Measurements from ENCODE around the gene ACAD10. TPM values are rescaled to one million over a fixed set of nuclear protein-coding genes. Genes with fewer than 3 reads are reported as not detected.

Gene ACAD10
- total RNA-seq, 1 donor from 2014 or later = 1.9 TPM

DNA sequence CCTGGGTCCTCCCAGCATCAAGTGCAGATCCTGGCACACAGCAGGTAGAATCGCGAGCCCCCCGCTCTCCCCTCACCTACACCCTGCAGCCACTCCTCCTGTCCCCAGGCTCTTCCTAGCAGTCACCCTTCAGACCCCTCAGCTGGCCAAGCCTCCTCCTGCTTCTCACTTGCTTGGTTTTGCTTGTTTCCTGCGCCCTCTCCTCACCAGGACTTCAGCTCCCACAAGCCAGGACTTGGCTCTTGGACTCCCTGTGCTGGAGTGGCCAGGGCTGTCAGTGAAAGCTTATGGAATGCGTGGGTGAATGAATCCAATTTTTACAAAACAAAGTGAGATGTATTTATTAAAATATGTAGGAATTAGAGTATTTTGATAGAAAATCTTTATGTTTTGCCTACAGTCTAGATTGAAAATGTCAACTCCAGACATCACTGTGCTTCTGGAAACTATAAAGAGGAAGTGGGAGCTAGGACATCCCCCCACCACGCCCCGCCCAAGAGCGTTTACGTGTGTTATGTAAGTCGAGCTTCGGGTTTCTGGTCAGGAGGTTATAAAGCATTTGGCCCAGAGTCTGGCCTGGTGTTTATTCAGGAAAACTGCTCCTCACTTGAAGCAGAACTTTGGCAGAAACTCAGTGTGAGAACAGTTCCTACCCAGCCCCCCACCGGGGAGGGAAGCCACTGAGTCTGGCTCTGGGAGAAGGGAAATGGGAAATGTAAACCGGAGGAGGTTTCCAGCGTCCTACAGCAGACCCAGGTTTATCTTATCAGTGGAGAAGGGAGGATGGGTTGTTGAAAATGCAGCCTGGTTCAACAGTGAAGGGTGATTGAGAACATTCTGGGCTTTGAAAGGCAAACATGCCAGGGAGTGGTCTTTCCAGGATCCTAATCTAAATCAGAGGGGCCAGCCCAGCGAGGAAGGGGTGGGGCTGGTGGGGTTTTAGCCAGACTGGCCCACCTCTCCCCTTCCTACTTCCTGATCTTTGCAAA is 89.6 kb downstream of the ACAD10 start:
- DNase-seq (ENCODE audit: low spot score) = peak; percentile 98

DNA sequence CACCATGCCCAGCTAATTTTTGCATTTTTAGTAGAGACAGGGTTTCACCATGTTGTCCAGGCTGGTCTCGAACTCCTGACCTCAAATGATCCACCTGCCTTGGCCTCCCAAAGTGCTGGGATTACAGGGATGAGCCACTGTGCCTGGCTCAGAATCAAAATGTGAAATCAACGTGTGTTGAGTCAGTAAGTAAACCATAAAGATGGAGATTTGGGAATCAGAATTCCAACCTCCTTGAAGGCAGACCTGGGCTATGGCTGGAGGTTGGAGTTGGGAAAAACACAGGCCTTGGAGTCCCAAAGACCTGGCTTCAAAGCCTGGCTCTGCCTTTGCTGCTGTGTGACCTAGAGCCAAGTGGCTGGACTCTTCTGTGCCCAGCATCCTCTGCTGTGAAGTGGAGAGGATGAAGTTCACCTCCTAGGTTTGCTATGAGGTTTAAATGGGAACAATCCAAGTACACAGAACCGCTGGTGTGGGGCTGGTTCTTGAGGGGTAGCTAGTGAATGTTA is 91.0 kb downstream of the ACAD10 start:
- DNase-seq (ENCODE audit: low spot score) = no peak

DNA sequence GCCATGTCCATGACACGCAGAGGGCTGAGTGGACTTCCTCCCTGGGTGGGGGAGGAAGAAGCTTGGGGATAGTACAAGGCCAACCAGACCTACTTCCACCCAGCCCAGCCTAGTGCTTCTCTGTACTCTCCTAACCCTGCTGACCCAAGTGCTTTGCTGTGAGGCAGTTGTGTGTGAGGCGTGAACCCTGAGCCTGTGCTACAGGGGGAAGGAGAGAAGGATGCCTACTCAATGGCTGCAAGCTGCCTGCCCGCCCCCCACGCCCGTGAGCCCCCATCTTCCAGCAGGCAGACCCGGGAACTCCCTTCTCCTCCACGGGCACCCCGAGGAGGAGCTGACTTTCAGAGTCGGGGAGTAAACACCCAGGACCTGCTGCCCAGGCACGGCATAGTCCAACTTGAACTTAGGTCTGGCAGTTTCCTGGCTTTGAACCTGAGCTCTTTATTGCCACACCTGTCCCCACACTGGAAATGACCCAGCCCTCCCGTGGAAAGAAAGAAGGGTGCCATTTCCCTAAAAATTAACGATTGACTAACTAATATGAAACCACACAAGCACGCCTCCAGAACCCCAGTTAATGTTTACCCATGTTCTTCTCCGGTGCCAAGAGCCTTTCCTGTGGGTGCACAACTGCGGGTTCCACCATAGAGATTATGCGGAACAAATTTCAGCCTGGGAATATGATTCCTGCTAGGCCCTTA is 91.6 kb downstream of the ACAD10 start:
- no peak for DNase-seq (ENCODE audit: low spot score)

DNA sequence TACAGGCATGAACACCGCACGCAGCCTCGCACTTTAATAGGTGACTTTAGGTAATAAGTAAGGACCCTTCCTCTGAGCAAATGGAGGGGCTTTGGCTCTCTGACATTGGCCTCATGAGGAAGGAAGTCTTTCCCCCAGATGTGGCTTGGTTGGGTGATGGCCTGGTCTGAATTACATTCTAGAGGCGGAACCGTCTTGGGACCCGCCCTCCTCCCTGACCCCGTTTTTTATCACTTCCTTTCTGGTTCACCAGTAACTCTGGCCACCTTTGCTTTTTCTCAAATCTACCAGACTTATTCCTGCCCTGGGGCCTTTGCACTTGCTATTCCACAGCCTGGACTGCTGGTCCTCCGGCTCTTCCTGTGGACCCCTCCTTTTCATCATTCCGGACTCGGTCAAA is 94.3 kb downstream of the ACAD10 start:
- no peak for DNase-seq (ENCODE audit: low spot score)

DNA sequence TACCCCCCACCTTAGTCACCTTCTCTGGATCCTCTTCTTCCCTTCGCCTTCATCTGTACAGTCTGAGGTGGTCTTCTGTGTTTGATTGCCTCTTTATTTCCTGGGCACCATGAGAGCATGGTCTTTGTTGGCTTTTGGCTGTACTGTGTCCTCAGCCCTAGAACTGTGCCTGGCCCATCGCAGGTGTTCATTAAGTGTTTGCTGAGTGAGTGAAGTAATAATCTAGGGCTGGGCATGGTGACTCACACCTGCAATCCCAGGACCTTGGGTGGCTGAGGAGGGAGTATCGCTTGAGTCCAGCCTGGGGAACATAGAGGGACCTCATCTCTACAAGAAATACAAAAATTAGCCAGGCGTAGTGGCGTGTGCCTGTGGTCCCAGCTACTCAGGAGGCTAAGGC is 94.8 kb downstream of the ACAD10 start:
- DNase-seq (ENCODE audit: low spot score) = no peak

DNA sequence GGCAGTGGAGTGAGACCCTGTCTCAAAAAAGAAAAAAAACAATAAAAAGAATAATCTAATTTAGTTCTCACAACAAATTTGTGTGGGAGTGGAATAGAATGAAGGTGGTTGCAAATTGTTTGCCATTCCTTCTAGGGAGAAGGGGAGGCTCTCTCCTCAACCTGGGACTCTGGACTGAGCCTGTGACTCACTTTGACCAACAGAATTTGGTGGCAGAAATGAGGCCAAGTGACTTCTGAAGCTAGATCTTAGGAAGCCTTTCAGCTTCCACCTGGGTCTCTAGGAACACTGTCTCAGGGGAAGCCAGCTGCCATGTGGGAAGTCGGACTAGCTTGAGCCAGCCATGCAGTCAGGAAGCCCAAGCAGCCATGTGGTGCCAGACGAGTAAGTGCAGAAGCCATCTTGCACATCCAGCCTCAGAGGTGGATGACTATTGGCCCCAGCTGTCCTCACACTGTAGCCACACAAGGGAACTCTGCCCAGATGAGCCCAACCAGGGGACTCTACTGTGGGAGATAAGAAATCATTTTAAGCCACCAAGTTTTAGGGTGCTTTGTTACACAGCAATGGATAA is 95.3 kb downstream of the ACAD10 start:
- no peak for DNase-seq (ENCODE audit: low spot score)

DNA sequence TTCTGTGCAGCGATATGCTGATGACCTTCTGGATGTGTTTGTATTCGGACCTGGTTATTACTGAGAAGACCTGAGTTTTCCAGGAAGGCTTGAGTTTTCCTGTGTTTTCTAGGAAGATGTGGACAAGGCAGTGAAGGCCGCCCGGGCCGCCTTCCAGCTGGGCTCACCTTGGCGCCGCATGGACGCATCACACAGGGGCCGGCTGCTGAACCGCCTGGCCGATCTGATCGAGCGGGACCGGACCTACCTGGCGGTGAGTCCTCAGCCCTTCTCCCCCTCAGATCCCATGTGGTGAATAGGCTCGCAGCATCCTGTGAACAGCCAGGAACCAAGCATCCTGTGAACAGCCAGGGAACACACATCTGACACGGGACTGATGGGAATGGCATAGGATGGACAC is 97.2 kb downstream of the ACAD10 start:
- DNase-seq (ENCODE audit: low spot score) = no peak

DNA sequence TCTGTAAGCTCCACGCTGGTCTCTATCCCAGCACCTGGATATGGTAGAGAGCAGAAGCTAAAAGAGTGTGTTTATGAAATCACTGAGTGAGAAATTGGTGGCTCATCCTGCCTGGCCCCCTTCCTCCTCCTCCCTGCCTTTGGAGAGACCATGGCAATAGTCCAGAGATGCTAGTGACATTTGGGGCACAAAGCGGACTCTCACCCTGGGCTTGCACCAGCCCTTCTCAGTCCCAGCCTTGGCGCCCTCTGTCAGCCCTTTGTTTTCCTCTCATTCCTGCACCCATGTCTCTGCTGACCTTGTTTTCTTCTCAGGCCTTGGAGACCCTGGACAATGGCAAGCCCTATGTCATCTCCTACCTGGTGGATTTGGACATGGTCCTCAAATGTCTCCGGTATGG is 99.1 kb downstream of the ACAD10 start:
- no peak for DNase-seq (ENCODE audit: low spot score)

DNA sequence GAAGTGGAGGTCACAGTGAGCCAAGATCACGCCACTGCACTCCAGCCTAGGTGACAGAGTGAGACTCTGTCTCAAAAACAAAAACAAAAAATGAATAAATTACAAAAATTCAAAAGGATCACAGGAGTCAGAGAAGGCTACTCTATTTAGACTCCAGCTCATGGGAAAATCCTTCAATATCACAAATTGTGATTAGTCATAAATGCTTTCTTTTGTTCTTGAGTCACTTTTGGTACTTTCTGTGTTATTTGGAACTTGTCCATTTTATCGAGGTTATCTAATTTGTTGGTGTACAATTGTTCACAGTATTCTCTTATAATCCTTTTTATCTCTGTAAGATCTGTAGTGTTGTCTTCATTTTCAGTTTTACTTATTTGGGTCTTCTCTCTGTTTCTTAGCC is 99.8 kb downstream of the ACAD10 start:
- no peak for DNase-seq (ENCODE audit: low spot score)

DNA sequence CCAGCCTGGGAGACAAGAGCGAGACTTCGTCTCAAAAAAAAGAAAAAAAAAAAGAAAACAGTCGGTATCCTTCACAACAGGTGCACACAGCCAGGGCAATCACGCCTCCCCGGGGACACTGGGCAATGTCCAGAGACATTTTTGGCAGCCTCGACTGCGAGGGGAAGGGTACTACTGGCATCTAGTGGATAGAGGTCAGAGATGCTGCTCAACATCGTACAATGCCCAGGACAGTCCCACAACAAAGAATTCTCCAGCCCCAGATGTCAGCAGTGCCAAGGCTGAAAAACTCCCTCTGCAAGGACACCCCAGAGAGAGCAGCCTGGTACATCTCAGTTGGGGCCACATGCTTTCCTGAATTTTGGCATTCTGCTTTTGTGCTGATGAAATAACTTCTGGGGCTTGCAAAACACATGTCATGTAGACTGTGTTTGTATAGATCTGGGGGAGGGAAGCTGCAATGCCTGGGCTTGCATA is 102.4 kb downstream of the ACAD10 start:
- DNase-seq (ENCODE audit: low spot score) = no peak

DNA sequence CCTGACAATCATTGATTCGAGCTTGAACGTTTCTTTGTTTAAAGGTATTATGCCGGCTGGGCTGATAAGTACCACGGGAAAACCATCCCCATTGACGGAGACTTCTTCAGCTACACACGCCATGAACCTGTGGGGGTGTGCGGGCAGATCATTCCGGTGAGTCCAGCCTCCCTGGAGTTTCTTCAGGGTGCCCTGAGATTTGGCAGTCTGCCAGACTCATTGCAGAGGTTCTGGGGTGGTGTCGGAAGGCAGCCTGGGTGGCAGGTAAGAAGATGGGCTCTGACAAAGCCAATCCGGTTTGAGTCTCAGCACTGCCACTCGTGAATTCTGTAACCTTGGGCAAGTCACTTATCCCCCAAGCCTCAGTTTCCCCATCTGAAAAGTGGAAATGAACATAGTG is 103.9 kb downstream of the ACAD10 start:
- no peak for DNase-seq (ENCODE audit: low spot score)

DNA sequence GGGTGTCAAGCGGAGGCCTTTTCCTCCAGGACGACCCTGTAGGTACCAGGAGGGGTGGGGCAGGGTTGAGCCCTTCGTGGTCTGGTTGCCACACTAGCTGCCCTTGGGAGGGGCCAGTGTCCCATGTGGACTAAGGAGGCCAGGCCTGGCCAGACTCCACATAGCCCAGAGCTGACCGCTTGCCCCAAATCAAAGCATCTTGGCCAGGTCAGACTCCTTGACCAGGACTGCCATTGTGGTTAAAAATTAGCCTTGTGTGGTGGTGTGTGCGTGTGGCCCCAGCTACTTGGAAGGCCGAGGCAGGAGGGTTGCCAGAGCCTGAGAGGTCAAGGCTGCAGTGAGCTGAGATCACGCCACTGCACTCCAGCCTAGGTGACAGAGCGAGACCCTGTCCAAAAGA is 105.7 kb downstream of the ACAD10 start:
- no peak for DNase-seq (ENCODE audit: low spot score)

DNA sequence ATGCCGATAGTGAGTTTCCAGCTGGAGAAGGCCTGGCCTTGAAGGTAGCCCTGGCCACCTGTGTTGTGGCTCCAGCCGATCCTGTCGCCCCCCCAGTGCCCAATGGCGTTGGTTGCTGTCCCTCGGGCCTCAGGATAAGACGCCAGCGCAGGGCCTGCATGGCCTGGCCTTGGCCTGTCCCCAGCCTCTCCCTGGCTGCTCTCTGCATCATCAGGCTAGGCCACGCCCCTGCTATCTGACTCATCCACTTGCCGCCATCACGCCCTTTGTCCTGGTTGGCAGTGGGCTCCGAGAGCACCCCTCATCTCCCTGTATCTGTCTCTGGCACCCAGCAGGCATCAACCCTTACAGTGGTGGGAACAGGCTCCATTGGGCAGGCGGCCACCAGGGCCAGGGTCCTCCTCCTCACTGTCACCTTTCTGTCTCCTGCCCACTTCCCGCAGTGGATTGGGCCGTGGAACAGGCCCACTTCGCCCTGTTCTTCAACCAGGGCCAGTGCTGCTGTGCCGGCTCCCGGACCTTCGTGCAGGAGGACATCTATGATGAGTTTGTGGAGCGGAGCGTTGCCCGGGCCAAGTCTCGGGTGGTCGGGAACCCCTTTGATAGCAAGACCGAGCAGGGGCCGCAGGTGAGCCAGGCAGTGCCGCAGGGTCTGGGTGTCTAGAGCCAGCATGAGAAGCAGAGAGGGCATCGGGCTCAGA is 106.5 kb downstream of the ACAD10 start:
- DNase-seq (ENCODE audit: low spot score) = no peak

DNA sequence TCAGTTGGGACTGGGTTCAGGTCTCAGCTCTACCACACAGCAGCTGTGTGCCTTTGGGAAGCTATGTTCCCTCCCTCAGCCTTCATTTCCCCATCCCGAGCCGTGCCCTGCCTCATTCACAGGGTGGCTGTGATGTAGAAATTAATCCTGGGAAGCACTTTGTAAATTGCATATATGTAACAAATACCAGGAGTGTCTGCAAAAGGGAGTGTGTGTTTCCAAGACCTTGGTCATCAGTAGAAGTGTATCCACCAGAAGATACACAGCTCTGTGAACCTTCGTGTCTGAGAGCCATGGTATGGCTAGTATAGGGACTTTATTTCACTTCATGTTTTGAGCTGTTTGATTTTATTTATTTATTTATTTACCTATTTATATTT is 107.0 kb downstream of the ACAD10 start:
- DNase-seq (ENCODE audit: low spot score) = no peak

DNA sequence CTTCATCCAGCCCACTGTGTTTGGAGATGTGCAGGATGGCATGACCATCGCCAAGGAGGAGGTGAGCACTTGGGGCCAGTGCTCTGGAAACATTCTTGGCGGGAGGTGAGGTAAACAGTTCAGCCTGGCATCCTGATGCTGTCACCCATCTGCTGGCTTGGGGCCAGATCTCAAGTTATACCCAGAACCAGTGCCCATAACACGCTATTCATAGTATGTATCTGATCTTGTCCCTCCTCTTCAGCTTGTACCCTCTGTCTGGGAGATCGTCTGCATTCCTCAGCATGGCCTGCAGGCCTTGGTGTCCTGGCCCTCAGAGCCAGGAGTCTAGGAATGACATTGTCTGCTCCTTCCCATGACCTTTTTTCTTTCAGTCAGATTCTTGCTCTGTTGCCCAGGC is 112.3 kb downstream of the ACAD10 start:
- no peak for DNase-seq (ENCODE audit: low spot score)

DNA sequence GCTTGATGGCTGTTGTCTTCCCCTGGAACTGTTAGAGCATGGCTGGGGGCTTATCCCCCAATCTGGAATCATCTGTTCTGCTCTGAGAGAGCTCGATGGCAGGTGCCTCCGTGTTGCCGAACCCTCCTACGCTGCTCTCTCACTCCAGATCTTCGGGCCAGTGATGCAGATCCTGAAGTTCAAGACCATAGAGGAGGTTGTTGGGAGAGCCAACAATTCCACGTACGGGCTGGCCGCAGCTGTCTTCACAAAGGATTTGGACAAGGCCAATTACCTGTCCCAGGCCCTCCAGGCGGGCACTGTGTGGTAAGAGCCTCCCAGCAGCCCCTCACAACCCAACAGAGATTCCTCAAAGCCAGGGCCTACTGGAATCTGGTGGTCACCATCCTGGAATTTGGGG is 113.9 kb downstream of the ACAD10 start:
- DNase-seq (ENCODE audit: low spot score) = no peak

DNA sequence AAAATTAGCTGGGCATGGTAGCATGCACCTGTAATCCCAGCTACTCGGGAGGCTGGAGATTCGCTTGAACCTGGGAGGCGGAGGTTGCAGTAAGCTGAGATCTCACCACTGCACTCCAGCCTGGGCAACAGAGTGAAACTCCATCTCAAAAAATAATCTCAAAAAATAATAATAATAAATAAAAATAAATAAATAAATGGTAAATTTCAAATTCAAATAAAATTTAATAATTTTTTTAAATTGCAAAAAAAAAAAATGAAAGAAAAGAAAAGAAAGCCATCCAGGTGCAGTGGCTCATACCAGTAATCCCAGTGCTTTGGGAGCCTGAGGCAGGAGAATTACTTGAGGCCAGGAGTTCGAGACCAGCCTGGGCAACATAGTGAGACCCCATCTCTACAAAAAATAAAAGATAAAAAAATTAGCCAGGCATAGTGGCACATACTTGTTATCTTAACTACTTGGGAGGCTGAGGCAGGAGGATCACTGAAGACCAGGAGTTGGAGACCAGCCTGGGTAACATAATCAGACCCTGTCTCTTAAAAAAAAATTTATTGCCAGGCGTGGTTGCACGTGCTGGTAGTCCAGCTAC is 117.3 kb downstream of the ACAD10 start:
- no peak for DNase-seq (ENCODE audit: low spot score)

DNA sequence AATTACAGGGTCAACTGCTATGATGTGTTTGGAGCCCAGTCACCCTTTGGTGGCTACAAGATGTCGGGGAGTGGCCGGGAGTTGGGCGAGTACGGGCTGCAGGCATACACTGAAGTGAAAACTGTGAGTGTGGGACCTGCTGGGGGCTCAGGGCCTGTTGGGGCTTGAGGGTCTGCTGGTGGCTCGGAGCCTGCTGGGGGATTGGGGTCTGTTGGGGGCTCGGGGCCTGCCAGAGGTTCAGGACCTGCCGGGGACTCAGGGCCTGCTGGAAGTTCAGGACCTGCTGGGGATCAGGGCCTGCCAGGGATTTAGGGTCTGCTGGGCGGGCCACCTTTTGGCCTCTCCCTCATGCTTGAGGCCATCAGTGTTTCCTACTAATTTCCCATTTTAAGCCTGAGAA is 118.0 kb downstream of the ACAD10 start:
- no peak for DNase-seq (ENCODE audit: low spot score)

DNA sequence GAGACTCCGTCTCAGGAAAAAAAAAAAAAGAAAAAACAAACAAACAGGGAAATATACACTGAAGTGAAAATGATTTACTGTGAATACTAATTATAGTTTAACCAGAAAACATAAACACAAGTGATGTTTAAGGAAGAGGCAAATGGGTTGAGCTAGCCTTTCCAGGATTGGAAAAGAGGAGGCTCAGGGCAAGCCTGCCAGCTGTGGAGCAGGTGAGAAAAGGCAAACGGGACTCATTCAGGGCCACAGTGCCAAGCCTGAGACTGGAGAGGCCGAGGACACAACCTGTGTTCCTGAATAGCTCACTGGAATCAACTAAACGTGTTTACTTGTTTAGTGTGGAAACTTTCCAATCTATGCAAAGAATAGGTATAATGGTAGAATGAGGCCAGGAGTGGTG is 120.5 kb downstream of the ACAD10 start:
- DNase-seq (ENCODE audit: low spot score) = no peak
